Lower lobe of right lung (tissue), 2 donors: Measurements from ENCODE around the gene NRP2. TPM values are rescaled to one million over a fixed set of nuclear protein-coding genes. Genes with fewer than 3 reads are reported as not detected.

ENCODE experiments used
- ATAC-seq, 2 donors: fragments of 200-7000 bp; cut with Tn5 transposase; one replicate each; pipeline ENCODE4 v1.9.1; 2020 to 2022; ENCODE audit warnings: mild to moderate bottlenecking in 2 of 2, moderate library complexity in 2 of 2
- DNase-seq: peaks from one replicate; pipeline ENCODE4 v3.0.0-alpha.2; 2020
- H3K27ac ChIP-seq: fragments of 200-600 bp; one replicate; pipeline ENCODE4 v1.8.0; 2022
- H3K27me3 ChIP-seq: fragments of 200-600 bp; one replicate; pipeline ENCODE4 v1.8.0; 2022; ENCODE audit warnings: low read depth
- H3K36me3 ChIP-seq: fragments of 200-600 bp; one replicate; pipeline ENCODE4 v1.8.0; 2022; ENCODE audit warnings: mild to moderate bottlenecking
- H3K4me1 ChIP-seq: fragments of 200-600 bp; one replicate; pipeline ENCODE4 v1.8.0; 2022
- H3K4me3 ChIP-seq: fragments of 200-600 bp; one replicate; pipeline ENCODE4 v1.8.0; 2022; ENCODE audit warnings: mild to moderate bottlenecking
- H3K9me3 ChIP-seq: fragments of 200-600 bp; one replicate; pipeline ENCODE4 v1.8.0; 2022
- intact Hi-C: fragments of 100-400 bp; cut with DNase I; formaldehyde crosslinking; loops from one replicate; pipeline ENCODE4 v1.11.0; 2022
- total RNA-seq: library from RNA; stranded (reverse); fragmentation: NEBNext Ultra II Directional; extraction: Animal tissue kit (Norgen Biotek cat#: 25700); gene quantifications from one replicate; pipeline ENCODE4 v1.2.1, GENCODE V29; 2021
- TF ChIP-seq, protein P1 (sequence below): fragments of 200-600 bp; IDR thresholded peaks from one replicate; pipeline ENCODE4 v1.8.0; 2022; ENCODE audit warnings: antibody characterized with exemption, mild to moderate bottlenecking
- donor health status: DM: no; HTN: yes; CAD: no; lungs with severe emphysema.

The NRP2 gene
- total RNA-seq, 1 donor from 2014 or later = 67.5 TPM

GRCh38 chr2:205800773-205801172, 118.5 kb downstream of the NRP2 start:
- Histone ChIP-seq H3K9me3 (peaks cover 11% of the 10 kb centered on the region), H3K4me3 (no peak overlapping the region), H3K27me3 (no peaks in the 10 kb centered on the region), H3K36me3 (peaks cover 11% of the 10 kb centered on the region), H3K27ac (peak overlapping the region; percentile 76), H3K4me1 (peaks cover 26% of the 10 kb centered on the region)
- peak; percentile 81 to 89 for ATAC-seq
- intact Hi-C loops = no loop called here
- no peak for DNase-seq
- TF ChIP-seq, protein P1, sequence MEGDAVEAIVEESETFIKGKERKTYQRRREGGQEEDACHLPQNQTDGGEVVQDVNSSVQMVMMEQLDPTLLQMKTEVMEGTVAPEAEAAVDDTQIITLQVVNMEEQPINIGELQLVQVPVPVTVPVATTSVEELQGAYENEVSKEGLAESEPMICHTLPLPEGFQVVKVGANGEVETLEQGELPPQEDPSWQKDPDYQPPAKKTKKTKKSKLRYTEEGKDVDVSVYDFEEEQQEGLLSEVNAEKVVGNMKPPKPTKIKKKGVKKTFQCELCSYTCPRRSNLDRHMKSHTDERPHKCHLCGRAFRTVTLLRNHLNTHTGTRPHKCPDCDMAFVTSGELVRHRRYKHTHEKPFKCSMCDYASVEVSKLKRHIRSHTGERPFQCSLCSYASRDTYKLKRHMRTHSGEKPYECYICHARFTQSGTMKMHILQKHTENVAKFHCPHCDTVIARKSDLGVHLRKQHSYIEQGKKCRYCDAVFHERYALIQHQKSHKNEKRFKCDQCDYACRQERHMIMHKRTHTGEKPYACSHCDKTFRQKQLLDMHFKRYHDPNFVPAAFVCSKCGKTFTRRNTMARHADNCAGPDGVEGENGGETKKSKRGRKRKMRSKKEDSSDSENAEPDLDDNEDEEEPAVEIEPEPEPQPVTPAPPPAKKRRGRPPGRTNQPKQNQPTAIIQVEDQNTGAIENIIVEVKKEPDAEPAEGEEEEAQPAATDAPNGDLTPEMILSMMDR = no peak

DNA sequence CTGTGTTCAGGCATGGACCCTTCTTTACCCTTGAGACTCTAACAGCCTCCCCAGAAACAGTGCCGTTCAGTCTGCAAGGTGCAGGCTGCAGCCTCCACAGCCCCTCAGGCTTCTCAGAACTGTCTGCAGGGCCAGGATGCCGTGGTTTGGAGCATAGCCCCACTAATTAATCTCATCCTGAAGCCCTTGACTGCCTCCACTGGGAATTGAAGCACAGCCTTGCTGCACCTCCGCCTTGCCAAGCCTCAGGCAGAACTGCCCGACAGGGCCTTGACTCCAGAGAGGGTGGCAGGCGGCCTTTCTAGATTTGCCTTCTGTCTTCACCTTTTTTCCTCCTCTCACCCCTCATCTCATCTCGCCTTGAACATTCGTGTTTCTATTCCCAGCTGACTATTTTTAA, 119.8 kb downstream of the NRP2 start:
- ATAC-seq (no peak), DNase-seq (no peak)
- peaks cover 29% of the 10 kb centered on the region for H3K4me1 ChIP-seq
- TF ChIP-seq, protein P1 = no peak
- peak overlapping the region; percentile 76 for H3K27ac ChIP-seq
- intact Hi-C loops = no loop called here
- no peak overlapping the region for H3K4me3 ChIP-seq
- H3K27me3 ChIP-seq = no peaks in the 10 kb centered on the region
- peaks cover 11% of the 10 kb centered on the region for H3K9me3 ChIP-seq
- H3K36me3 ChIP-seq = no peaks in the 10 kb centered on the region

- no peak overlapping the region for H3K27ac ChIP-seq
- H3K27me3 ChIP-seq = no peaks in the 10 kb centered on the region
Measured at GRCh38 chr2:205802941-205803340, 120.6 kb downstream of the NRP2 start.

GRCh38 chr2:205803500-205803899, 121.2 kb downstream of the NRP2 start:
- intact Hi-C loops = no loop called here
- Histone ChIP-seq H3K4me3 (no peak overlapping the region), H3K27ac (no peak overlapping the region), H3K27me3 (no peaks in the 10 kb centered on the region), H3K36me3 (no peaks in the 10 kb centered on the region), H3K4me1 (peaks cover 33% of the 10 kb centered on the region), H3K9me3 (peaks cover 6% of the 10 kb centered on the region)
- ATAC-seq (no peak), DNase-seq (no peak)
- TF ChIP-seq, protein P1 = no peak

More at GRCh38 chr2:205802941-205803340, 120.6 kb downstream of the NRP2 start:
- ATAC-seq = no peak
- Histone ChIP-seq H3K36me3 (no peaks in the 10 kb centered on the region), H3K4me1 (peaks cover 33% of the 10 kb centered on the region), H3K9me3 (peaks cover 11% of the 10 kb centered on the region), H3K4me3 (no peak overlapping the region)
- intact Hi-C loops = no loop called here
- DNase-seq = no peak
- TF ChIP-seq, protein P1 = no peak

GRCh38 chr2:205805136-205805535, 122.8 kb downstream of the NRP2 start:
- intact Hi-C loops = no loop called here
- TF ChIP-seq, protein P1 = no peak
- ATAC-seq = no peak

More at GRCh38 chr2:205805136-205805535, 122.8 kb downstream of the NRP2 start:
- peaks cover 27% of the 10 kb centered on the region for H3K4me1 ChIP-seq
- no peaks in the 10 kb centered on the region for H3K27me3 ChIP-seq
- no peaks in the 10 kb centered on the region for H3K36me3 ChIP-seq
- H3K9me3 ChIP-seq = no peaks in the 10 kb centered on the region
- no peak overlapping the region for H3K27ac ChIP-seq
- DNase-seq = no peak
- H3K4me3 ChIP-seq = no peak overlapping the region
